Thyroid gland (tissue), 4 donors: ENCODE results near the gene CCDC85A. TPM values are rescaled to one million over a fixed set of nuclear protein-coding genes. Genes with fewer than 3 reads are reported as not detected.

ENCODE experiments used
- DNase-seq, 2 donors: peaks; one replicate each; pipeline ENCODE4 v3.0.0-alpha.2; 2019
- H3K27ac ChIP-seq, 3 donors: fragments of 200-600 bp; sonication (generic); 1 replicate in 2 of 3; 2 replicates in 1 of 3; pipeline ENCODE4 v1.5.1; 2016 to 2019; ENCODE audit warnings: mild to moderate bottlenecking in 1 of 3, moderate library complexity in 1 of 3
- H3K27me3 ChIP-seq: fragments of 200-600 bp; sonication (generic); one replicate; pipeline ENCODE4 v1.5.1; 2019
- H3K36me3 ChIP-seq, 2 donors: fragments of 200-600 bp; sonication (generic); one replicate each; pipeline ENCODE4 v1.5.1; 2016 to 2019
- H3K4me1 ChIP-seq, 2 donors: fragments of 200-600 bp; sonication (generic); one replicate each; pipeline ENCODE4 v1.5.1; 2017 to 2019
- H3K4me3 ChIP-seq, 3 donors: fragments of 200-600 bp; sonication (generic); replicated peaks in 1 of 3; 1 replicate in 2 of 3; 2 replicates in 1 of 3; pipeline ENCODE4 v1.5.1; 2016; ENCODE audit warnings: mild to moderate bottlenecking in 1 of 3
- H3K9me3 ChIP-seq: fragments of 200-600 bp; sonication (generic); one replicate; pipeline ENCODE4 v1.5.1; 2017
- POLR2A ChIP-seq, 2 donors: fragments of 450-650 bp; IDR thresholded peaks; one replicate each; pipeline ENCODE4 v1.6.1; 2017; ENCODE audit warnings: antibody characterized with exemption in 2 of 2, mild to moderate bottlenecking in 2 of 2, moderate library complexity in 1 of 2
- WGBS, 2 donors: methylation state at CpG; one replicate each; pipeline ENCODE4 v1.1.5; 2017; 5-methylcytosine and 5-hydroxymethylcytosine counted together
- intact Hi-C: fragments of 100-400 bp; cut with DNase I; formaldehyde crosslinking; loops from one replicate; pipeline ENCODE4 v1.15.1; 2023
- total RNA-seq, 4 donors: library from RNA; depleted of rRNA; stranded (reverse); fragments of >200 nt; gene quantifications; one replicate each; pipeline ENCODE4 v1.2.3, GENCODE V29; 2016
- TF ChIP-seq, protein P1 (sequence below), 6 experiments: fragments of 200-600 bp in 3 of 6; fragments of 450-650 bp in 3 of 6; sonication (generic) in 3 of 6; IDR thresholded peaks; one replicate each; pipeline ENCODE4 v1.5.1; 2016 to 2019; ENCODE audit warnings: antibody characterized with exemption in 6 of 6, mild to moderate bottlenecking in 2 of 6, inconsistent platforms in 1 of 6, moderate library complexity in 1 of 6

CCDC85A gene
- total RNA-seq, 4 donors from 2014 or later: 24.5 to 36.4 (median 27.6) TPM

DNA sequence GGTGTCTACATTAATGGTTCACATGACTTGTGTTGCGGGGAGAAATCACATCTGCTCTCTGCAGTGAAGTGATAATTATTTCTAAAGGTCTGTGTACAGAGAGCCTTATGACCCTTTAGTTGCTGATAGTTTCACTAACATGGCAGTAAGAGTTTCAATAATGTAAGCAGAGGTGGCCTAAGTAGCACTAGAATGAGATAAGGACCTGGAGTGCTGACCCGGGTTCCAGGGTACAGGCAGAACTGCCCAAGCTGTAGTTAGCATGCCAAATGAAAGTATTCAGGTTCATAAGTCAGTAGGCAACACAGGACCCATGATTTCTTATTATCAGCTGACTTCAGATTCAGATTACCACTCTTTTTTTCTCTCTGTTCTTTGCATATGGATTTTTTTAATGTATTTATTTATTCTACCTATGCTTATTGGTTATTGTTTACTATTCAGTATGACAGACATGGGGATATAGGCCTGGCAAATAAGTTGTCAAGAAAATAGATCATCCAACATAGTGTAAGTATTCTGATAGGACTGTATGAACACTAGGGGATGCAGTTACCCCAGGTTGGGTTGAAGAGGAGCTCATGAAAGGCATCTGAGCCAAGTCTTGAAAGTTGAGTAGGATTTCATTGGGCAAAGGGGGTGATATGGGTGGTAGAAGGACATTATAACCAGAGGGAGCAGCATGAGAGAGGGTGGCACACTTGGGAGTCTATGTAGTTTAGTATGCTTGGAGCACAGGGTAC, 105.2 kb downstream of the CCDC85A start:
- 60 to 68% methylated on average over 2 of the region's 2 CpGs for WGBS, 2 donors

DNA sequence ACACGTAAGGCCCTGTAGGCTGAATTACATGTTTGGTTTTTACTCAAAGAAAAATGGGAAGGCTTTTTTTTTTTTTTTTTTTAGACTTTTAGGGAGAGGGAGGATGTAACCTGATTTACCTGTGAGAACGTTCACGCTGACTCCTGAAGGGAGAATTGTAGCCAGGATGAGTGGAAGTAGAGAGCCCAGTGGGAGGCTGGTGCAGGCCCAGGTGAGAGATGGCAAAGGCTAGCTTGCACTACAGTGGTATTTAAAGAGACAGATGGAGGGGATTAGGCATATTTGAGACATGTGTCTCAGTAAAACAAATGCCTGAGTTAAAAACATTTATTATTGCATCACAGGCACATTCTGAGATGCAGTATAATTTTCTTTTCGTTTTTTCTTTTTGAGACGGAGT, 107.9 kb downstream of the CCDC85A start:
- Histone ChIP-seq H3K4me1 (peaks cover 11 to 21% of the 10 kb centered on the region in 2 donors), H3K4me3 (no peak overlapping the region), H3K36me3 (no peaks in the 10 kb centered on the region), H3K27ac (no peak overlapping the region), H3K27me3 (no peaks in the 10 kb centered on the region), H3K9me3 (no peaks in the 10 kb centered on the region)
- no peak for DNase-seq
- TF ChIP-seq, protein P1, sequence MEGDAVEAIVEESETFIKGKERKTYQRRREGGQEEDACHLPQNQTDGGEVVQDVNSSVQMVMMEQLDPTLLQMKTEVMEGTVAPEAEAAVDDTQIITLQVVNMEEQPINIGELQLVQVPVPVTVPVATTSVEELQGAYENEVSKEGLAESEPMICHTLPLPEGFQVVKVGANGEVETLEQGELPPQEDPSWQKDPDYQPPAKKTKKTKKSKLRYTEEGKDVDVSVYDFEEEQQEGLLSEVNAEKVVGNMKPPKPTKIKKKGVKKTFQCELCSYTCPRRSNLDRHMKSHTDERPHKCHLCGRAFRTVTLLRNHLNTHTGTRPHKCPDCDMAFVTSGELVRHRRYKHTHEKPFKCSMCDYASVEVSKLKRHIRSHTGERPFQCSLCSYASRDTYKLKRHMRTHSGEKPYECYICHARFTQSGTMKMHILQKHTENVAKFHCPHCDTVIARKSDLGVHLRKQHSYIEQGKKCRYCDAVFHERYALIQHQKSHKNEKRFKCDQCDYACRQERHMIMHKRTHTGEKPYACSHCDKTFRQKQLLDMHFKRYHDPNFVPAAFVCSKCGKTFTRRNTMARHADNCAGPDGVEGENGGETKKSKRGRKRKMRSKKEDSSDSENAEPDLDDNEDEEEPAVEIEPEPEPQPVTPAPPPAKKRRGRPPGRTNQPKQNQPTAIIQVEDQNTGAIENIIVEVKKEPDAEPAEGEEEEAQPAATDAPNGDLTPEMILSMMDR (IDR thresholded peaks at IDR 0.05): no peak
- no peak for TF ChIP-seq POLR2A (IDR thresholded peaks at IDR 0.05)
- 93 to 94% methylated on average over 5 of the region's 5 CpGs for WGBS, 2 donors
- intact Hi-C loops: no loop called here

More for the DNA sequence above, 105.2 kb downstream of the CCDC85A start:
- no peaks in the 10 kb centered on the region for H3K36me3 ChIP-seq
- intact Hi-C loops: no loop called here
- H3K4me1 ChIP-seq: peaks cover 7 to 13% of the 10 kb centered on the region in 2 donors
- H3K4me3 ChIP-seq: no peak overlapping the region
- H3K27ac ChIP-seq: no peak overlapping the region
- H3K9me3 ChIP-seq: no peaks in the 10 kb centered on the region
- DNase-seq: no peak
- no peak for TF ChIP-seq POLR2A (IDR thresholded peaks at IDR 0.05)
- TF ChIP-seq, protein P1 (IDR thresholded peaks at IDR 0.05): peak in 3 of 6 experiments; percentile 6 to 41 (median 31)
- H3K27me3 ChIP-seq: no peaks in the 10 kb centered on the region

DNA sequence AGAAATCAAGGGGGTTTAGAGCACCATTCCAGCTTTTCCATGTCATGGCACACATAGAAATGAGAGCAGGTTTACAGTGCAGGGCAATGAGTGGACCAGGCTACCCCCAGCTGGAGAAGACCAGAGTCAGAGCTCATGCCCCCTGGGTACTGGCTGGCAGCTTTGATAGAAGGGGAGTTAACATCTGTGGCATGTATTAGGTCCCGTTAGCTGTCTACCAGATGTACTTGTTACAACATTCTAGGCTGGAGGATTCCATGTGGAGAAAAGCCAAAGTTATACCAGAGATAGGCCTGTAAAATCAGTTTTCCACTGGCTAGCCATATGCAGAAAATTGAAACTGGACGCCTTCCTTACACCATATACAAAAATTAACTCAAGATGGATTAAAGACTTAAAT, 109.2 kb downstream of the CCDC85A start:
- H3K27me3 ChIP-seq: no peaks in the 10 kb centered on the region
- TF ChIP-seq, protein P1 (IDR thresholded peaks at IDR 0.05): no peak
- no peak for TF ChIP-seq POLR2A (IDR thresholded peaks at IDR 0.05)
- intact Hi-C loops: no loop called here
- H3K4me3 ChIP-seq: no peak overlapping the region
- H3K36me3 ChIP-seq: no peaks in the 10 kb centered on the region
- H3K4me1 ChIP-seq: peaks cover 4 to 16% of the 10 kb centered on the region in 2 donors
- no peak for DNase-seq
- no peak overlapping the region for H3K27ac ChIP-seq
- 87 to 95% methylated on average over 2 of the region's 2 CpGs for WGBS, 2 donors
- no peaks in the 10 kb centered on the region for H3K9me3 ChIP-seq

DNA sequence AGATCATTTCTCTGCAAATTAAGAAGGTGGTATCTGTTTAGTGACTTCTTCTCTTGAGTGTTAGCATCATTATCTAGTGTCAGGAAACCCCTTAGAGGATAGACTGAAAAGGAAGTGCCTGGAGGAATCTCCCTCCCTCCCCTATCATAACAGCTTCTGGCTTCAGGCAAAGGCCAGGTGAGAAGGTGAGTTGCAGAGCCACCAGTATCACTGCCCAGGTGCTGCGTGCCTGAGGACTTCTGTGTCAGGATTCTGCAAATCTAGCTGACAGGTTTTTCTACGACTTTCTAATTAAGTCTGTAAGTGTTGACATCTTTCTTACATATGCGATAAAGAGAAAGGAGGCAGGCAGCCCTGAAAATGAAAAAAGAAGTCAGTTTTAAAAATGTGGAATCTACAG, 111.9 kb downstream of the CCDC85A start:
- no peak for TF ChIP-seq POLR2A (IDR thresholded peaks at IDR 0.05)
- TF ChIP-seq, protein P1 (IDR thresholded peaks at IDR 0.05): no peak
- no peaks in the 10 kb centered on the region for H3K9me3 ChIP-seq
- peaks cover 9 to 32% of the 10 kb centered on the region in 2 donors for H3K4me1 ChIP-seq
- no peak for DNase-seq
- intact Hi-C loops: no loop called here
- no peaks in the 10 kb centered on the region for H3K36me3 ChIP-seq
- no peak overlapping the region for H3K4me3 ChIP-seq
- H3K27ac ChIP-seq: no peak overlapping the region
- no peaks in the 10 kb centered on the region for H3K27me3 ChIP-seq
- WGBS, 2 donors: 81 to 86% methylated on average over 3 of the region's 3 CpGs

DNA sequence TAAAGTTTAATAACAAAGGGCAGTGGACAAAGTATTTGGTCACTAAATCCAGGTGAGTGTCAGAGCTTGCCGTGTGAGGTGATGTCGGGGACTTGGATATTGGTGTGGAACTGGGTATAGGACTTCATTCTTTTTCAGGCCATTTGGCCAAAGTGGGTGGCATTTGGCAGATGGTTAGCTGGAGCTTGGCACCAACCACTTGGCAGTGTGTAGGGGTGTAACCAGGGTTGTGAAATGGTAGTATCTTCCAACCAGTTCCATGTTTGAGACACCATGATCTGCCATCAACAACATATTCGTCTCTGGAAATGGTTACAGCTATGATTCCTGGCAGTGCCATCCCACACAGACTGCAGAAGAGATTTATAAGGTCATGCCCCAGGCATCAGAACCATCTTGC, 113.9 kb downstream of the CCDC85A start:
- Histone ChIP-seq H3K36me3 (no peaks in the 10 kb centered on the region), H3K4me1 (peaks cover 9 to 42% of the 10 kb centered on the region in 2 donors), H3K4me3 (no peak overlapping the region), H3K27me3 (no peaks in the 10 kb centered on the region), H3K27ac (no peak overlapping the region), H3K9me3 (no peaks in the 10 kb centered on the region)
- no peak for DNase-seq
- 97% methylated on average over 3 of the region's 3 CpGs for WGBS, 2 donors
- intact Hi-C loops: no loop called here
- TF ChIP-seq, protein P1 (IDR thresholded peaks at IDR 0.05): no peak
- TF ChIP-seq POLR2A (IDR thresholded peaks at IDR 0.05): no peak
